Stimulated activated CD8-positive, alpha-beta memory T cell treated with anti-CD3 and anti-CD28 coated beads, Interleukin-4, amount 100 ng/mL, for 48 hours (primary cell): Measurements from ENCODE around the gene TAPBPL.
"Not testable (repeated sequence)": the region's sequence is repeated elsewhere in the genome, so short reads cannot be mapped to it uniquely, and the experiment has no call there.

Experiments
- DNase-seq: peaks from one replicate; pipeline ENCODE4 v3.0.0-alpha.2; 2020

TAPBPL gene

GRCh38 chr12:6451348-6452244 lies at the start of gene TAPBPL:
Gene TAPBPL (plus strand): TSS chr12:6452042. CDS start chr12:6452249, 207 bp downstream.
- DNase-seq, result peak; percentile 83

GRCh38 chr12:6404390-6404789 lies 47.5 kb upstream of the TAPBPL start:
- no peak for DNase-seq

GRCh38 chr12:6405963-6406362 lies 45.9 kb upstream of the TAPBPL start:
- no peak for DNase-seq

- DNase-seq, result no peak
Measured at GRCh38 chr12:6407236-6407954, 44.4 kb upstream of the TAPBPL start.

GRCh38 chr12:6416596-6416995 lies 35.2 kb upstream of the TAPBPL start:
- DNase-seq, result no peak

- DNase-seq, result no peak
Measured at GRCh38 chr12:6418796-6419195, 33.0 kb upstream of the TAPBPL start.

- DNase-seq, result no peak
Measured at GRCh38 chr12:6420364-6420763, 31.5 kb upstream of the TAPBPL start.

GRCh38 chr12:6423267-6424007 lies 28.4 kb upstream of the TAPBPL start:
- DNase-seq, result peak; percentile 75

GRCh38 chr12:6424008-6424347 lies 27.9 kb upstream of the TAPBPL start:
- DNase-seq, result no peak

GRCh38 chr12:6424866-6425265 lies 27.0 kb upstream of the TAPBPL start:
- no peak for DNase-seq

GRCh38 chr12:6425590-6426531 lies 26.0 kb upstream of the TAPBPL start:
- DNase-seq, result peak; percentile 62

GRCh38 chr12:6426882-6427671 lies 24.8 kb upstream of the TAPBPL start:
- DNase-seq, result peak; percentile 95

- not testable (repeated sequence) for DNase-seq
Measured at GRCh38 chr12:6427796-6428195, 24.0 kb upstream of the TAPBPL start.

GRCh38 chr12:6428326-6428725 lies 23.5 kb upstream of the TAPBPL start:
- no peak for DNase-seq

- DNase-seq, result peak; percentile 77
Measured at GRCh38 chr12:6430124-6430989, 21.5 kb upstream of the TAPBPL start.

GRCh38 chr12:6432991-6433390 lies 18.9 kb upstream of the TAPBPL start:
- DNase-seq, result no peak

GRCh38 chr12:6434205-6435140 lies 17.4 kb upstream of the TAPBPL start:
- DNase-seq, result peak; percentile 56

GRCh38 chr12:6435961-6436715 lies 15.7 kb upstream of the TAPBPL start:
- no peak for DNase-seq
